Stimulated activated CD8-positive, alpha-beta memory T cell treated with anti-CD3 and anti-CD28 coated beads, Interleukin-7, amount 100 ng/mL, for 1 hour (primary cell): Measurements from ENCODE around the gene MAGI2.
"Not testable (repeated sequence)": the region's sequence is repeated elsewhere in the genome, so short reads cannot be mapped to it uniquely, and the experiment has no call there.

Experiments
- DNase-seq, 2 donors: peaks; one replicate each; pipeline ENCODE4 v3.0.0-alpha.2; 2020; ENCODE audit warnings: low read depth in 2 of 2

The MAGI2 gene

DNA sequence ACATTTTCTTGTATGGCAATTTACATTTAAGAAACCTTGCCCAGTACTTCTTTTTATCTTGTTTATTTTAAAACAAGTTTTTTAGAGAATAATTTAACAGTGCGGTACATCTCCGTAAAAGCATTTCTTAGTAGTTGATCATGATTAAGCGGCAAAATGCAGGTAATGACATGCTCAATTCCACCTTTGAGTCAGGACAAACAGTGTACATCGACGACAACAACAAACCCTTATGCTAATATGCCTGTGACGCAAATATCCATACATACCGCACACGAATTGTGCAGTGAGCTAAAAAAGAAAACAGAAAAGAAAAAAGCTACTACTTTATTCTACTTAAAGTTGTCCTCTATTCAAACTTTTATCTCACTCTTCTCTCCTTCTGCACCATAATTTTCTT is 1.9 kb downstream of the MAGI2 start:
- no peak for DNase-seq

DNA sequence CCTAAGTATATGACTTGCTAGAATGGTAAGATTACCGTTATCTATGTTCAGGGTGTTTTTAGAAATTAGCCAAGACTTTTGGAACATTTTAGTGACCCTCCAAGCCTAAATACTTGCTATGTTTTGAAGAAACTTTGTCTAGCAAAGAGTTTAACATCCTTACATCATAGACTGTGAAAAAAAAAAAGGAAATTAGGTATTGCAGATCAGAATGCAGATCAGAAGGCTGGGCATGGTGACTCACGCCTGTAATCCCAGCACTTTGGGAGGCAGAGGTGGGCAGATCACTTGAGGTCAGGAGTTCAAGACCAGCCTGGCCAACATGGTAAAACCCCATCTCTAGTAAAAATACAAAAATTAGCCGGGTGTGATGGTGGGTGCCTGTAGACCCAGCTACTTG is 10.7 kb downstream of the MAGI2 start:
- not testable (repeated sequence) for DNase-seq

DNA sequence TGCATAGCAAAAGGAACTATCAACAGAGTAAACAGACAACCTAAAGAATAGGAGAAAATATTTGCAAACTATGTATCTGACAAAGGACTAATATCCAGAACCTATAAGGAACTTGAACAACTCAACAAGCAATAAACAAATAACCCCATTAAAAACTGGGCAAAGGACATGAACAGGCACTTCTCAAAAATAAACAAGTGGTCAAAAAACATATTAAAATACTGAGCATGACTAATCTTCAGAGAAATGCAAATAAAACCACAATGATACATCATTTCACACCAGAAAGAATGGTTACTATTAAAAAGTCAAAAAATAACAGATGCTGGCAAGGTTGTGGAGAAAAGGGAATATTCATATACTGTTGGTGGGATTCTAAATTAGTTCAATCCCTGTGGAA is 17.1 kb downstream of the MAGI2 start:
- no peak for DNase-seq

DNA sequence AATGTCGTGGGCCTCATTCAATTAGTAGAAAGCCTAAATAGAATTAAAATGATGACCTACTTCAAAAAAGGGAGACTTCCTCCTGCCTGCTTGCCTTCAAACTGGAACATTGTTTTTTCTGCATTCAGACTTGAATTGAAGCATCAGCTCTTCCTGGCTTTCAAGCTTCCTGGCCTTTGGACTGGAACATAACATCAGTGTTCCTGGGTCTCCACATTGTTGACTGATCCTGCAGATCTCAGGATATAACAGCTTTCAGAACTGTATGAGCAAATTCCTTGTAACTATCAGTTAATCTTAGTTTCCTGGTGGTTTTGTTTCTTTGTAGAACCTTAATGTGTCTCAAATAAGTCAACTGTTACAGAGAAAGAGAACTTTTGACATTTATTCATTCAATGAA is 18.6 kb downstream of the MAGI2 start:
- no peak for DNase-seq

DNA sequence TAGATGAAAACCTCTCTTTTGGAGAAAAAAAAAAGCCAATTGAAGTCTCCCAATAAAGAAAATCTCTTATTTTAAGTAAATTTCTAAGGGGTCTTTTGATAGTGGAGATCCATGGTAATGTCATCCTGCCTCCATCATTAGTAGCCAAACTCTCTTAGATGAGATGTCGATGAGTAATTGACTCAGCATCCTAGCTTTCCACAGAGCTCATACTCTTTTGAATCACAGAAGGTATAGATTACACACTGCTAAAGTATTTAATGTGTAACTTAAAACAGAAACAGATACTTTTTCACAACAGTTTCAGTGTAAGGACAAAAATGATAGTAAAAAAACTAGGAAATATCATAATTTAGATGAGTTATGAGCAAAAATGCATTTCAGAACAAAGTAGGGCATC is 19.4 kb downstream of the MAGI2 start:
- no peak for DNase-seq

DNA sequence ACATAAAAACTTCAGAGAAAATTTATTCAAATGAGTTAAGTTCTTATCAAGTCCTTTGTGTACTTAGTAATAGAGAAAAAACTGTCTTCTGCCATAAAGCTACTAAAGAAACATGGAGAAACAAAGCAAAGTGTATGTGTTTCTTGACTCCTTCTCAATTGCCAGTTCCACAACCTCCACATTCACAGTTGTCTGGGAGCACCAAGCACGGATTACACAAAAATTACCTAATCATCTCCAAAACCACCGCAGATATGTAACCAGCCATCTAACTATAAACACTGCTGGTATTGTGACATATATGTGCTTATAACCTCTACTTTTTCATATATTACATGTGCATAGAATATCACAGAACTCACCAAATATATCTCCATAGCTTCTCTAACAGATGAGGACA is 23.1 kb downstream of the MAGI2 start:
- DNase-seq = no peak

DNA sequence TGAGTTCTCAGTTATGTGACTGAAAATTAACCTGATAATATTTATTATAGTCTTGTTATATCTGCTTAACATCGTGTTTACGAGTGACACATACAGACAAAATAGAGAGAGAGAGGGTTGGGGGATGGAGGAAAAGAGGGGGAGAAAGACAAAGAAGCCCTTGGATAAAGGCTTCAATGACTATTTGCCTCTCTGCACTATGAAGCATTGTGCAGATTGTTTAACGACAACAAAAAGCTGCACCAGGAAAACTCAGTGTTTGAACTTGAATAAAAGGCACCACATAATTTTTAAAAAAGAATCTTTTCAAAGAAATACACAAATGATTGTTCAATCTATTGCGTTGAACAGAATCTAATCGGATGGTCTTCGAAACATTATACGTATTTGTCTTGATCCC is 27.8 kb downstream of the MAGI2 start:
- DNase-seq = no peak

DNA sequence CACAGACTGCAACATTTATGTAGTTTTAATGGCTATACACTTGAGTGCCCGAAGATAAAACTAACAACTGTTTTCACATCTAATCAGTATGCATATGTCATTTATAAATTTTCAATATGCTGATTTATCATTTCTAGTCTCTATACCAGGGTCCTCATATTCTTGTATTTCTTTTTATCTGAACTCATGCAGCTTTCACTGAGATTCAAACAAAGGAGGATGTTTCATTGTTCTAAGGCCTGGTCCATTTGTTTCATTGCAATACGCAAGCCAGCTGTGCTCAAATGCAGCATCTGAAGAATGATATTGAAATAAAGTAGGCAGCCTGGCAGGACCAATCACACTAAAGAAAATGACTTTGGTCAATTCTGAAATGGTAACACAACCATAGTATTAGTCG is 31.7 kb downstream of the MAGI2 start:
- no peak for DNase-seq

DNA sequence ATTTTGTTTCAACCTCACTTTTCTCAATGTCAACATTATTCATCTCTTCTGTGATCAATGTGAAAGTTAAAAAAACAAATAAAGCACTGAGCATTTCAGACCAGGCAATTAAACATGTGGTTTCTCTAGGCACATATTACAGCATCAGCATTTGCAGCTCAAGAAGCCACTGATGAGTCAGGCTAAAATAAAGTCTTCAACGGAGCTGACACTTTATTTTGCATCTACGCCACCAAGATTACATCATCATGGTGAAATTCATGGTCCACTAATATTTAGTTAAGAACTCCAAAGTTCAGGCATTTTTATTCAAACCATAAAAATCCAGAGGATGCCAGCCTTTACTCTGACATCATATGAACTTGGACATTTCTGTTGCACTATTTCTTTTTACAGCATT is 33.0 kb downstream of the MAGI2 start:
- DNase-seq = no peak

DNA sequence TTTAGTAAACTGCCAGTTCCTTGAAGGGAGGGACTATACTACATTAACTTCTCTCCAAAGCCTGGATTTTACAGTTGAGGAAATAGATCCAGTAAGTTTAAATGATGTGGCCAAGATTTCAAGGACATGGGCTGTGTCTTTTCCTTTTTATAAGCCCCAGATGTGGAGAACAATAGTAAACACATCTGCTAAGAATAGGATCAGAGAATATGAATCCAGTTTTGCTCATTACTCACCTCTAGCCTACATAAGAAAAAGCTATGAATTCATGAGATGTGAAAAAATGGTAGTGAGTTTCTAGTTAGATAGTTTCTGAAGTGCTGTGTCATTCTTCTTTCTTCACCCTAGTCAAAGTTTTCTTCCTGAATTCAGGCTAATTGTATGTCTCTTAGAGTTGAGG is 38.6 kb downstream of the MAGI2 start:
- no peak for DNase-seq

DNA sequence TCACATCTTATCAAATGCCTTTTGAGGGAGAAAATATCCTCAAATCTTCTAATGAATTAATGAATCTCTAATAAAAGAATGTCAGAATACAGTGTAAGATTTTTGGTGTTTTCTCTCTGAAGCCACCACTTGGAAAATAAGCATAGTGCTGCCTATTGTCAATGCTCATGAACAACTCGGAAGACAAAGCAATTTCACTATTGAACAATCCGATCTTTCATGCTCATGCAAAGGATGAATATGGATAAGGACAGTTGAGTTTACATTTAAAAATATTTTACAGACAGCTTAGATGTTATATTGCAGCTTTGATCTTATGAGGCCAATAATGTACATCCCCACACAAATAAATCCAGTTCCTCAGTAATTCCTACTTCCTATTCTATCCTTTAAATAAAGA is 40.6 kb downstream of the MAGI2 start:
- DNase-seq = no peak

DNA sequence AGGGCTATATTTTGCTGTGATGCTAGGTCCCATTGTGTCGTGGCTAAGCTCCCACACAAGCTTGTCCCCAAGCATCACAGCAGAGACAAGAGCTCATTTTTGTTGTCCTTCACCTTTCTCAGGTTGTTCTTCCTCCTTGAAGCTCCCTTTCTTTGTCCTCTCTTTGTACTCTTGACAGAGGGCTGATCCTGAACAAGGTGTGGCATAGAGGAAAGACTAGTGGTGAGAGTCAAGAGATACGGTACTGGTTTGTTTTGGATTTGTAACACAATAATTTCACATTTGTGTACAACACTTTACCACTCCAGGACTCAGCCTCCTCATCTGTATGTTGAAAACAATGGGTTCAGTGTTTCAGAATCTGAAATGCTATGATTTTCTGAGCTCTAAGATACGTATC is 41.0 kb downstream of the MAGI2 start:
- DNase-seq = no peak

DNA sequence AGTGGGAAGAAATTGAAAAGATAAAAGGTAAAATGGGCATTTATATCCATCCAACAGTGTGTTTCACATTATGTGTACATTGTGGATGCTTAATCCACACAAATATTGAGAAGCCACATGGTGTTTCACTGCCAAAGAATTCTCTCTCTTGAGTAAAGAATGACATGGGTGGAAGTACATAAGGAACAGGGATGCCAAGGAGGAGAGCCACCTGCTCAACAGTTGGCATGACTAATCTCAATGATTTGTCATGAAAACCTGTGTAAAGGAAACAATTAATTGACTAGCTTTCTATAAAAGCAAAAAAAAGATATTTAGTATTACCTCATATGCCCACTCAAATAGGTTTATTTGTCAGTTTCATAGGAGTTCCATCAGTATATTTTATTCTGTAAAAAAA is 43.1 kb downstream of the MAGI2 start:
- DNase-seq = no peak

DNA sequence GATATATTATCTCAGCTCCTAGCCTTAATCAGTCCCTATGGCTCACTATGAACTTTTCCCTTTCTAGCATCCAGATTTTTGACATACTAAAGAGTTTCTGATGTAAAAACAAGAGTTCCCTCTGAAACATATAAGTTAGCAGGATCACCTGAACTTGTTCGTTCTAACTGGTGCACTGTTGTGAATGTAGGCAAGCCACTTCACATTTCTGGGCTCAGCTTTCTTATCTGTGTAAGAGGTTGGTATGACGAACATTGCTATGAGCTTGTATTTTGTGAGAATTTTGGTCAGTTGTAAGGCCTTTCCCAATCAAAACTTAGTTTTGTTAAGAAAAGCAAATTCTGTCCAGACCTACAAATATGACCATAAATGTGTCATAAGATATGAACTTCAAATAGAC is 46.1 kb downstream of the MAGI2 start:
- no peak for DNase-seq

DNA sequence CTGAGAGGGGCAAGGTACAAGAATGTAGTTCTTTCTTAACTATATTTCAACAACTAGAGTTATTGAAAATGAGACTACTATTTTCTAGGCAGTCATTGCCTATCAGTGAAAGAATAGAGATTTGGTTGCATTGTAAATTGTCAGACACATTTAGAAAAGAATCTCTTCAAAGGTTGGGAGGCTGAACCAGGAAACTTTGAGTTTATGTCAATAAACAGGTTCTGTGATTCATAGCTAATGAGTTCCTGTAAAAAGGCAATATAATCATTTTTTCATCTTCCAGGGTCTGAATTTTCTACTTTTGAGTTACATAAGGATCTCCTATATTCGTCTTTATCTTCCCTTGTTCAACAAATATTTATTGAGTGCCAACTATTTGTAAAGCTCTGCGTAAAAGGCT is 47.1 kb downstream of the MAGI2 start:
- DNase-seq = no peak

DNA sequence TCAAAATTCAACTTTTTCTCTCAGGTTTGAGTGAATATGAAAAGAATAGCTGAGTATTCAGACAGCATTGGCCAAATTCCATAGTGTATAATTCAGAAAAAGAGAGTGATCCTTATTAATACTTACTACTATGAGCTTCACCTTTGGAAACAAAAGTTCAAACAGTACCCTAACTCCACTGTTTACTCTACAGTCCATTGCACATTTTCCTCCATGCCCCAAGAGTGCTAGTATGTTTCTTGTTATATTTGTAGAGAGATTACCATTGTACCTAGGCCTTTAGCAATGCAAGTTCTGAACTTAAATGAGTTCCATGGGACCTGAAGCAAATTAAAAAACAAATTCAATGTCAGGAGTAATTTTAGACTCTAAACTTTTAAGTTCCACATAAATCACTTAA is 48.1 kb downstream of the MAGI2 start:
- DNase-seq = no peak

DNA sequence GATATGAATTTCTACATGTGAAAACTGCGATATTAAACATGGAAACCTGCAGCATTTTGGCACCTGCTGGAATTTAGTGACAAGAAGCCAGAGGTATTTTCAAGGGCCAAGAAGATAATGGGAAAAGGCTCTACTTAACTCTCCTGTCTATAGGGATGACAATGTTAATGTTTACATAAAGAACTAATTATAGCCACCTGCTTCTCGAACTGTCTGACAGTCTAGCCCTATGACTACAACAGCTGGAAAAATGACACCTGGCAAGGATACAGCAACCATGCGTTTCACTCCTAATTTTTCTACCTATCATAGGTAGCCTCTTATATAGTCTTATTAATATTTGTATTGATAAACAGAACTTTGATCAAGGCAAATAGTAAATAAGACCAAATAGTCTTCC is 49.6 kb downstream of the MAGI2 start:
- DNase-seq = no peak

DNA sequence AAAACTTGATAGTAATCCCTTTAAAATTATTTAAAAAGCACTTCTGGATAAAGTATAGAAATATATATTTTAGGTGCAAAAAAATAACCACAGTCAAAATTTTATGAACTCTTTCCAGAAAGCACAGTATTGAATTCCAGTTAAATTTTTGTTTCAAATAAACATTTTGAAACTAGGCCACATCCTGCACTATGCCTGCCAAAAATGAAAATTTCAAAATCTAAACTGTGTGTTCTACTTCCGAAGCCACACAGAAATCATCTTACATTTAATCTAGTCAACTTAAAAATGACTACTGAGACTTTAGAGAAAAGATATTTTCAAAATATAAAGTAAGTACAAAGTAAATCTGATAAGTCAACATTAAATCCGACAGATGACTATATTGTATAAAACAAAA is 50.0 kb downstream of the MAGI2 start:
- DNase-seq = no peak

DNA sequence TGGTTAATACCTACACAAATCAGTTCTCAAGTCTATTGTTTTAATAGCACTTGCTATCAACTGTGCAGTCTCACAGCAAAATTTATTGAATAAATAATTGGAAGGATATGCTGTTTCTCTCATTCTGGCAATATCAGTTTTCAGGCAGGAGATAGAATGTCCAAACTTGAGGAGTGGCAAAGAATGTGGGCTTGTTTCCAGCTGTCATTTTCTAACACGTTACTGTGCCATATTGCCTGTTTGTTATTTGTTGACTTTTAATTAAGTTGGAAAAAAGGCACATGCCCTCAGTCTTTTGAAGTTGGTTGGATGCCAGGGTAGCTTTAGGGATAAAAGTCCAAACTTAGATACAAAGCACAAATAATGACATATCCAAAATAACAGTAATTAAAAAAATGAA is 52.2 kb downstream of the MAGI2 start:
- no peak for DNase-seq

DNA sequence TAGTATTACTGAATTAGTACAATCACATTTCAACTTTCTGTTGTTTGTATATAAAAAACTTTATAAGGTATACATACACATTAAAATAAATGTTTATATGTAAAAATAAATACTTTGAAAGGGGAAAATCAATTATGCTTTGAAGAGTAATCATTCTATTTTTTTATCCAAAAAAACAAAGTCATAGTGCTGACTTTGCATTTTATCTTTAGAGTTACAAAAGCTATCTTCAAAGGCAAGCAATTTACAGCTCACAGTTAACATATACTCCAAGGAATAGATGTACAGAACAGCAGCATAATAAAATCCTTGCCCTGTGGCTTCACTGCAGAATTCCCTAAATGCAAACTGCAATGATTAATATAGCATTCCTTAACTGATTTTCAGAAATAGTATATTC is 53.2 kb downstream of the MAGI2 start:
- no peak for DNase-seq

DNA sequence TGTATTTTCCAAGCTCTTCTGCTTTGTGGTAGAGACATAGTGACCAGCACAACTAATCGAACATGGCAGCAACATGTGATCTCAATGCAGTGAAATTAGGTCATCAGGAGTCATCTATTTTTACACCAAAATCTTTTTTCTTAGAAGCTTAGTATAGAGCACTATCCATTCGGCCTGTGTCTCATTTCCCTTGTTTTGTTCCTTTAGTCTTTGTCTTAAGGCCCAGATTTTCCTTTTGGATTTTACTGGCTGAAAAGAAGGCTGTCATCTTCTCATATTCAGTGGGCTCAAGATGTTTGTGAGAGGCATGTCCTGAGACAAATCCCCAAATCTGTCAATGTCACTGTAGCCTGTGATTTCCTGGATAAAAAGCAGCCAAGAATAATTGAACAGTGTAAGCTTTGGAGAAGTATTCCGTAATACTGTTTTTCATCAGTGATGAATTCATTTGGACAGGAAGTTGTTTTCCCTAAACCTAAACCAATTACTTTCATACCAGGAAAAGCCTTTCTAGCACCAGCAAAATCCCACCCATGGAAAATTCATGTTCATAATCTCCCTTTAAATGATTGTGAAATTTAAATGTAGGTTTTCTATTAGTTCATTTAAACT is 55.2 kb downstream of the MAGI2 start:
- DNase-seq = no peak

DNA sequence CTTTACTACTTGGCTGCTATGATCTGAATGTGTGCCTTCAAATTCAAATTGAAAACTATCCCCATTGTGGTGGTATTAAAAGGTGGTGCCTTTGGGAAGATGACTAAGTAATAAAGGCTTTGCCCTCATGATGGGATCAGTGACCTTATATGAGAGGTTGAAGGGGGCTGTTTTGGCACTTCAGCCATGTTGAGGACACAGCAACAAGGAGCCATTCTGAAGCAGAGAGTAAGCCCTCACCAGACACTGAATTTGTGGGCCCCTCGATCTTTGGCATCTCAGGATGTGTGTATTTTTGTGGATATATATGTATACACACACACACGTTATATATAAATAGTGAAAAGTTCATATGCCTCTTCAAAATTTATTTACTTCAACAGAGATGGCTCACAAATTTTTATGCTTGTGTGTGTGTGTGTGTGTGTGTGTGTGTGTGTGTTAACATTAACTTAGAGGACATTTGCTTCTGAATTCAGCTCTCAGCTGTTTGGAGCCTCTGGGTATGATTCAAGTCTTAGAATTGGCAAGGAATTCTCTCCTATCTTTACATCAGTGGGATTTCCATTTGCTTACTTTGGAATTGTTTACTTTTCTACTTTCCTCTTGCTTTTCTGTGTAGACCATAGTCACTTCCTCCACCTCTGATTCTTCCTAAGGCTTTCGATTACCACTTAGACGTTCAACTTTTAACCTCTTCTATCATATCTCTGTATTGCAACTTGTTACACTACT is 66.6 kb downstream of the MAGI2 start:
- no peak for DNase-seq

DNA sequence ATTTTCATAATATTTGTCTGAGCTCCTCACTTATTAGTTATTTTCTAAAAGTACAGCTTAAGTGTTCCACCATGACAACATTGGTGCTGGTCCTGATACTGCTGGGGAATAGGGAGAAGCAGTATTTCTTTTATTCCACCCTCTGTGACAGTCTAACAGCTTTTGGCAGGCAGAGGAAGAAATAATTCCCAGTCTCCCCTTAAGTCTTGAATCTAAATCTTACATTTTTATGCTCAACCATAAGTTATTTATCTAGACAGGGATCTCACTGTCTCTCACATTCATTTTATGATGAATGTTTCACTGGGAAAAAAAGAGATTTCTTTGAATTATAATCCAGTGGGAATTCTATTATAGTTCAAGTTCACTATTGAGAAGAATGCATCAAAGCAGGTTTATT is 71.5 kb downstream of the MAGI2 start:
- no peak for DNase-seq

DNA sequence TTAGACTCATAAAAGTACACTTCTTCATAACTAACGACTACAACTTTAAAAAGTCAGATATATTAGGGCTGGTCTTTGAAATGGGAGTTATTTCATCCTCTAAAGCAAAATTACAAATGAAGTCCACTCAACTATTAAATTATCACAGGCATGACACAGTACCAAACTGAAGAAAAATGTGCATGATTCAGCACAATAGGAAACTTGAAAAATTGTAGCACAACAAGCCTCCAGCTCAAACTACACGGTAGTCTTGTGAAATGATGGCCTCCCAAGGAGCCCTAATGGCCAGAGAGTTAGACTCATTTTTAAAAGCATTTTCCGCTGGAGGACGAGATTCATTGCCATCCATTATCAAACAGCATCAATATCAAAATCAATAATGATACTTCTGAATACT is 76.4 kb downstream of the MAGI2 start:
- no peak for DNase-seq
